Natural killer cell (primary cell): ENCODE results near the gene KIAA1328. TPM values are rescaled to one million over a fixed set of nuclear protein-coding genes. Genes with fewer than 3 reads are reported as not detected.

Experiments used
- ATAC-seq, 3 donors: fragments of 150-1000 bp in 2 of 3; fragments of 200-7000 bp in 1 of 3; cut with Tn5 transposase; 1 replicate in 1 of 3; 2 replicates in 2 of 3; pipeline ENCODE4 v1.10.0; 2021; ENCODE audit warnings: mild to moderate bottlenecking in 2 of 3, moderate library complexity in 2 of 3
- DNase-seq, 2 donors: peaks; one replicate each; pipeline versions ENCODE4 v3.0.0 to v3.0.0-alpha.2; 2013 to 2021; ENCODE audit warnings: mixed read lengths in 1 of 2
- H3K27ac ChIP-seq: one replicate; pipeline ENCODE4 v1.5.1; 2013; ENCODE audit warnings: mild to moderate bottlenecking, low read length
- H3K27me3 ChIP-seq: one replicate; pipeline ENCODE4 v1.6.1; 2013; ENCODE audit warnings: low read length; ENCODE audit not compliant: control insufficient read depth, insufficient read depth
- H3K36me3 ChIP-seq: one replicate; pipeline ENCODE4 v1.6.1; 2013; ENCODE audit warnings: low read length; ENCODE audit not compliant: control insufficient read depth, insufficient read depth
- H3K4me1 ChIP-seq: one replicate; pipeline ENCODE4 v1.6.1; 2013; ENCODE audit warnings: low read length; ENCODE audit not compliant: control insufficient read depth, insufficient read depth
- H3K4me3 ChIP-seq: one replicate; pipeline ENCODE4 v1.5.1; 2013; ENCODE audit warnings: low read length
- H3K9me3 ChIP-seq: one replicate; pipeline ENCODE4 v1.6.1; 2013; ENCODE audit warnings: low read length; ENCODE audit not compliant: control insufficient read depth, insufficient read depth
- H3K27ac Mint-ChIP-seq, 2 donors: one replicate each; pipeline ENCODE4 v1.8.0; 2022; ENCODE audit warnings: mild to moderate bottlenecking in 2 of 2, mixed read lengths in 2 of 2, moderate library complexity in 1 of 2
- H3K27me3 Mint-ChIP-seq, 2 donors: one replicate each; pipeline ENCODE4 v1.8.0; 2022; ENCODE audit warnings: low read depth in 2 of 2, mixed read lengths in 2 of 2
- H3K36me3 Mint-ChIP-seq: one replicate; pipeline ENCODE4 v1.8.0; 2022; ENCODE audit warnings: mixed read lengths
- H3K4me1 Mint-ChIP-seq, 2 donors: one replicate each; pipeline ENCODE4 v1.8.0; 2022; ENCODE audit warnings: mixed read lengths in 2 of 2
- H3K4me3 Mint-ChIP-seq: one replicate; pipeline ENCODE4 v1.8.0; 2022; ENCODE audit warnings: mild to moderate bottlenecking, moderate library complexity, mixed read lengths
- H3K9me3 Mint-ChIP-seq, 2 donors: one replicate each; pipeline ENCODE4 v1.8.0; 2022; ENCODE audit warnings: mixed read lengths in 2 of 2
- CTCF ChIP-seq: fragments of 200-600 bp; IDR thresholded peaks from one replicate; pipeline ENCODE4 v1.8.0; 2022; ENCODE audit warnings: antibody characterized with exemption
- WGBS: methylation state at CpG from one replicate; pipeline ENCODE4 v1.1.7; 2013; ENCODE audit warnings: missing lambda C conversion rate; ENCODE audit not compliant: insufficient coverage; 5-methylcytosine and 5-hydroxymethylcytosine counted together
- intact Hi-C: fragments of 100-400 bp; cut with micrococcal nuclease; formaldehyde crosslinking; loops from one replicate; pipeline ENCODE4 v1.14.2; 2022
- total RNA-seq, 4 donors: library from RNA; stranded (reverse); fragments of 120-200 nt in 1 of 4; gene quantifications; one replicate each; pipeline versions ENCODE4 v1.2.3 to v1.2.4, GENCODE V29; 2013 to 2022

The KIAA1328 gene
- total RNA-seq, 3 donors from 2014 or later (not counting 1 experiment from before 2014, with no cell fraction given), result 12.3 to 14.3 (median 13.2) TPM

GRCh38 chr18:37122877-37123276 is 293.9 kb downstream of the KIAA1328 start:
- TF ChIP-seq CTCF, result no peak
- Histone ChIP-seq H3K9me3 (peaks cover 3% of the 10 kb centered on the region), H3K4me1 (no peaks in the 10 kb centered on the region), H3K27me3 (no peaks in the 10 kb centered on the region), H3K36me3 (no peaks in the 10 kb centered on the region), H3K4me3 (no peak overlapping the region), H3K27ac (no peak overlapping the region)
- Mint-ChIP-seq H3K4me3 (no peak overlapping the region), H3K9me3 (peaks cover 0 to 4% of the 10 kb centered on the region in 2 donors), H3K36me3 (no peaks in the 10 kb centered on the region), H3K4me1 (no peaks in the 10 kb centered on the region), H3K27ac (no peak overlapping the region), H3K27me3 (no peaks in the 10 kb centered on the region)
- ATAC-seq (no peak), DNase-seq (no peak)
- intact Hi-C loops, result no loop called here

DNA sequence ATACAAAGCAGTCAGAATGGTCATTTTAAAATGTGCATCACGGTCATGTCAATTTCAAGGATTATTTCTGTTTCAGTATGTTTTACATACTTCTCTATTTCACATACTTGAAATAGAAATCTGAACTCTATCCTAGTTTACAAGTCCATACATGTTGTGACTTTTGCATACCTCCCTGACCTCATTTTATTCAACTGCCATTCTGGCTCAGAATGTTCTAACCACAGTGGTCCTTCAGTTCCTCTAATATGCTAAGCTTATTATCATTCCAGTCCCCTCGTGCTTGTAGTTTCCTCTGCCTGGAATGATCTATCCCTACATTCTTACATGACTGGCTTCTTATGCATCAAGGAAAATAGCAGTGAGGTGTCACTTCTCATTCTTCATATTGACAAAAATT is 295.6 kb downstream of the KIAA1328 start:
- no peak for DNase-seq
- no peak overlapping the region for H3K4me3 ChIP-seq
- TF ChIP-seq CTCF, result no peak
- Mint-ChIP-seq H3K9me3 (peaks cover under 1 to 6% of the 10 kb centered on the region in 2 donors), H3K27ac (no peak overlapping the region), H3K4me1 (no peaks in the 10 kb centered on the region), H3K36me3 (no peaks in the 10 kb centered on the region), H3K4me3 (no peak overlapping the region), H3K27me3 (no peaks in the 10 kb centered on the region)
- intact Hi-C loops, result no loop called here
- H3K27ac ChIP-seq, result no peak overlapping the region
- no peaks in the 10 kb centered on the region for H3K4me1 ChIP-seq
- WGBS, result 76% methylated on average over 2 of the region's 2 CpGs
- no peaks in the 10 kb centered on the region for H3K27me3 ChIP-seq
- no peaks in the 10 kb centered on the region for H3K36me3 ChIP-seq
- no peaks in the 10 kb centered on the region for H3K9me3 ChIP-seq
- no peak for ATAC-seq

DNA sequence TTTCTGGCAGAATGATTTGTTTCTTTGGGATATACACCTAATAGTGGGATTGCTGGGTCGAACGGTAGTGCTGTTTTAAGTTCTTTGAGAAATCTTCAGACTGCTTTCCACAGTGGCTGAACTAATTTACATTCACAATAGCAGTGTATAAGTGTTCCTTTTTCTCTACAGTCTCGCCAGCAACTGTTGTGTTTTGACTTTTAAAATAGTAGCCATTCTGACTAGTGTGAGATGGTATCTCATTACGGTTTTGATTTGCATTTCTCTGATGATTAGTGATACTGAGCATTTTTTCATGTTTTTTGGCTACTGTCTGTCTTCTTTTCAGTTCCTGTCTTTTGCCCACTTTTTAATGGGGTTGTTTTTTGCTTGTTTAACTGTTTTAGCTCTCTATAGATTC is 306.2 kb downstream of the KIAA1328 start:
- Histone ChIP-seq H3K27me3 (no peaks in the 10 kb centered on the region), H3K27ac (no peak overlapping the region), H3K4me3 (no peak overlapping the region), H3K4me1 (no peaks in the 10 kb centered on the region), H3K9me3 (peaks cover 4% of the 10 kb centered on the region), H3K36me3 (no peaks in the 10 kb centered on the region)
- Mint-ChIP-seq H3K9me3 (peaks cover 14 to 20% of the 10 kb centered on the region in 2 donors), H3K27me3 (no peaks in the 10 kb centered on the region), H3K36me3 (peaks cover 8% of the 10 kb centered on the region), H3K27ac (no peak overlapping the region), H3K4me3 (no peak overlapping the region), H3K4me1 (no peaks in the 10 kb centered on the region)
- DNase-seq, result no peak
- intact Hi-C loops, result no loop called here
- whole genome bisulfite sequencing, result 95% methylated on average over 4 of the region's 4 CpGs
- ATAC-seq, result no peak
- TF ChIP-seq CTCF, result no peak

- TF ChIP-seq CTCF, result no peak
- no peak overlapping the region for H3K27ac ChIP-seq
- peaks cover 8% of the 10 kb centered on the region for H3K36me3 Mint-ChIP-seq
- H3K27ac Mint-ChIP-seq, result no peak overlapping the region
- H3K9me3 Mint-ChIP-seq, result peaks cover 11 to 20% of the 10 kb centered on the region in 2 donors
- DNase-seq, result no peak
- 88% methylated on average over 2 of the region's 3 CpGs for WGBS
- no peaks in the 10 kb centered on the region for H3K36me3 ChIP-seq
- no peaks in the 10 kb centered on the region for H3K27me3 ChIP-seq
- no peaks in the 10 kb centered on the region for H3K27me3 Mint-ChIP-seq
- H3K4me1 ChIP-seq, result no peaks in the 10 kb centered on the region
- no peak overlapping the region for H3K4me3 ChIP-seq
- no peaks in the 10 kb centered on the region for H3K9me3 ChIP-seq
- ATAC-seq, result no peak
- H3K4me3 Mint-ChIP-seq, result no peak overlapping the region
- no peaks in the 10 kb centered on the region for H3K4me1 Mint-ChIP-seq
- intact Hi-C loops, result no loop called here
These were observed 309.5 kb downstream of the KIAA1328 start for GRCh38 chr18:37138456-37138855.
